WERI-Rb-1 (cell line): ENCODE data around the gene DCLK1.

Source experiments
- DNase-seq: peaks from one replicate; pipeline ENCODE4 v3.0.0-alpha.2; 2020
- H3K27ac ChIP-seq: fragments of 250-450 bp; sonication (Bioruptor Pico); 2 replicates; pipeline ENCODE4 v1.5.1; 2020; ENCODE audit warnings: mild to moderate bottlenecking, moderate library complexity
- H3K27me3 ChIP-seq: fragments of 250-450 bp; sonication (Bioruptor Pico); 2 replicates; pipeline ENCODE4 v1.5.1; 2021; ENCODE audit warnings: mild to moderate bottlenecking, low read depth, moderate library complexity; ENCODE audit not compliant: insufficient read depth, severe bottlenecking
- H3K36me3 ChIP-seq: fragments of 250-450 bp; sonication (Bioruptor Pico); 2 replicates; pipeline ENCODE4 v1.5.1; 2020; ENCODE audit warnings: mild to moderate bottlenecking, moderate library complexity
- H3K4me3 ChIP-seq: 2 replicates; pipeline ENCODE4 v1.5.1; 2011; ENCODE audit warnings: low read depth, mild to moderate bottlenecking, control low read depth, low read length
- H3K9me3 ChIP-seq: fragments of 250-450 bp; sonication (Bioruptor Pico); 2 replicates; pipeline ENCODE4 v1.5.1; 2021; ENCODE audit warnings: mild to moderate bottlenecking, moderate library complexity; ENCODE audit not compliant: severe bottlenecking
- TF ChIP-seq, protein P1 (sequence below): IDR thresholded peaks from 2 replicates; pipeline ENCODE4 v1.5.1; 2011; ENCODE audit warnings: low read depth, mild to moderate bottlenecking, control low read depth, inconsistent platforms, low read length

Gene DCLK1

DNA sequence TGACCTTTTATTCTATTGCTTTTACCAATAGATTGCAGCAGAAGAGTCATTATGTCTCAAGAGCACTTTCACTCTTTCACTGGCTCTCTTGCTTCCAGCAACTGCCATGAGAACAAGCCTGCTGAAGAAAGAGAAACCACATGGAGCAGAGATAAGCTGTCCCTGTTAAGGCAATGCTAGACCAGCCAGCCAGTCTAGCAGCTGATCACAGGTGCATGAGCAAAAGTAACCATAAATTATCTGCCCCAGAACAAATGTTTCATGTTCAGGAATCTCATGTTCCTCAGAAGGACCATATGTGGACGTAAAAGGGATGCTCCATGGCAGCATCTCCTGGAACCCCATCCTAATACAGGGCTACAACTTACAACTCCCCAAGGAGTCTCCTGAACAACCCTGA is 20.4 kb upstream of the DCLK1 start:
- DNase-seq: no peak
- TF ChIP-seq, protein P1, sequence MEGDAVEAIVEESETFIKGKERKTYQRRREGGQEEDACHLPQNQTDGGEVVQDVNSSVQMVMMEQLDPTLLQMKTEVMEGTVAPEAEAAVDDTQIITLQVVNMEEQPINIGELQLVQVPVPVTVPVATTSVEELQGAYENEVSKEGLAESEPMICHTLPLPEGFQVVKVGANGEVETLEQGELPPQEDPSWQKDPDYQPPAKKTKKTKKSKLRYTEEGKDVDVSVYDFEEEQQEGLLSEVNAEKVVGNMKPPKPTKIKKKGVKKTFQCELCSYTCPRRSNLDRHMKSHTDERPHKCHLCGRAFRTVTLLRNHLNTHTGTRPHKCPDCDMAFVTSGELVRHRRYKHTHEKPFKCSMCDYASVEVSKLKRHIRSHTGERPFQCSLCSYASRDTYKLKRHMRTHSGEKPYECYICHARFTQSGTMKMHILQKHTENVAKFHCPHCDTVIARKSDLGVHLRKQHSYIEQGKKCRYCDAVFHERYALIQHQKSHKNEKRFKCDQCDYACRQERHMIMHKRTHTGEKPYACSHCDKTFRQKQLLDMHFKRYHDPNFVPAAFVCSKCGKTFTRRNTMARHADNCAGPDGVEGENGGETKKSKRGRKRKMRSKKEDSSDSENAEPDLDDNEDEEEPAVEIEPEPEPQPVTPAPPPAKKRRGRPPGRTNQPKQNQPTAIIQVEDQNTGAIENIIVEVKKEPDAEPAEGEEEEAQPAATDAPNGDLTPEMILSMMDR: no peak
- no peak overlapping the region for H3K4me3 ChIP-seq
- no peaks in the 10 kb centered on the region for H3K27me3 ChIP-seq
- H3K9me3 ChIP-seq: no peaks in the 10 kb centered on the region
- no peak overlapping the region for H3K27ac ChIP-seq
- H3K36me3 ChIP-seq: no peaks in the 10 kb centered on the region

DNA sequence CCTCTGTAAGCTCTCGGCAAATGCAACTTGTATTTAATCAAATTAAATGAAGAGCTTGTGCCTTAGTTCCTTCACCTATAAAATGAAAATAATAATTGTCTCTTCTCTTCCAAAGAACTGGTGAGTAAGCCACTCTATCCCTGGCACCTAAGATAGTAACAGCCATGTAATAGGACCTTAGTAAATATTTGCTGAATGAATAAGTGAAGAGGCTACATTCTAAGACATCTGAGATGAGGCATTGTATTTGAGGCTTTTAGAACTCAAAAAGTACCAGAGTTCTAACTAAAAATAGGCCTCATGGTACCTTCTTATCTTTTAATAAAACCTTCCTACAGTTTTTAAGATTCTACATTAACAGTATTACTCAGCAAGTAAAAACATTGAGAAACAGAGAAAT is 17.3 kb upstream of the DCLK1 start:
- no peaks in the 10 kb centered on the region for H3K27me3 ChIP-seq
- no peak for DNase-seq
- no peak overlapping the region for H3K27ac ChIP-seq
- TF ChIP-seq, protein P1: no peak
- no peaks in the 10 kb centered on the region for H3K9me3 ChIP-seq
- H3K36me3 ChIP-seq: no peaks in the 10 kb centered on the region
- H3K4me3 ChIP-seq: no peak overlapping the region

DNA sequence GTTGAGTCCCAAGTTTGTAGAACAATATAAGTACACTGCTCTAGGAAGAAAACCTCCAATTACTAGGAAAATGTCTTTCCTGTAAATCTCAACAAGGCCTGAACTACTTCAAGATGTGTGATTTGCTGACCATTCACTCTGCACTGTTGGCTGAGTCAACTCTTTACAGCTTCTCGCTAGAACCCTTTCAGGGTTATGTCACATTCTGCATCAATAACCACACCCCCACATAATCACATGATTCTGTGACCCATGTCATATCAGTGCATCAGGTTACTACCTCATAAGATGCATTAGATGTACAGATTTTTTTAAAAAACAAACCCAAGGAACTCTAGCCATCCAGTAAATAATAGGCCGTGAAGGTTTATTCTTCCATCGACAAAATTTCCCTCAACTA is 16.1 kb upstream of the DCLK1 start:
- Histone ChIP-seq H3K36me3 (no peaks in the 10 kb centered on the region), H3K27me3 (no peaks in the 10 kb centered on the region), H3K9me3 (no peaks in the 10 kb centered on the region), H3K27ac (no peak overlapping the region), H3K4me3 (no peak overlapping the region)
- no peak for DNase-seq
- TF ChIP-seq, protein P1: no peak

DNA sequence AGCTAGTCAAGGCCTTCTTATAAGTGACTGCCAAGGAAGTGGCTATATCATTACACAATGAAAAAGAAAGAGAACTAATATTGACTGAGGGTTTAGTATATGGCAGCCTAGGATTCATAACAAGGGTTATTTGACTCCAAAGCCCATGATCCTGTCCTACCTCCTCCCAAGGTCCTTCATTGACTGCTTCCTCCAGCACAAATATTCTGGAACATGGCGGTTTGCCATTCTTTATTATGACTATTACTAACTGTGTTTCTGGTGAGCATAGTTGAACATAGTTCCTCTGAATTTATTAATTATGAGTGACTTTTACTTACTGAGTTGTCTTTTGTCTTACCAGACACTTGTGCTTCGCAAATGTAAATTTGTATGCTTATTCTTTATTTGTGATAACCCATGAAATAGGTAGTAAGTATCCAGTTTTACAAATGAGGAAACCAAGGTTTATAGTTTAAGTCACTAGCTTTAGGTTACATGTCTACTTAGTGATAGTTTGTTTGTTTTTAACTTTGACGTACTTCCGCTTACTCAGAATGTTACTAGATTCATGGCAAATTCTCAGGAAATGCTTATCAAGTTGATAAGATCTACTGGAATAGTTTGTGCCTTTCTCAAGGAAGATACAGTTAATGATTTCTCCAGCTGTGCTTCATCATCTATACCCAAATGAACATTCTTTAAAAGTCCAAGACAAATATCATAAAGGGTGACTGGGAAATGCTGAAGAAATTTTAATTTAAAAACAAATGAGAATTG is 15.5 kb upstream of the DCLK1 start:
- no peak for DNase-seq

DNA sequence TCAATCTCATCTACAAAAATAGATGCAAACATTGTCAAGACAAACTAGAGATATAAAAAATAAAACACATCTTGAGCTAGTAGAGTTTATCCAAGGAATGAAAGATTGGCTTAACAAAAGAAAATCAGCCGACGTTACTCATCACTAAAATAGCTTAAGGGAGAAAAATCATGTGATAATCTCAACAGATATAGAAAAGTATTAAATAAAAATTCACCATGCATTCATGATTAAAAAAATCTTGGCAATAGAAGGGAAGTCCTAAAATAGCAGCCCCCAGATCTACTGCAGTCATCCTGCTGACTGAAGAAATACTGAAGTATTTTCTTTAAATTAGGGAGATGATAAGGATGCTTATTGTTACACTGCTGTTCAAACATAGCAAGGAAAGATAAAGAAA is 12.6 kb upstream of the DCLK1 start:
- Histone ChIP-seq H3K4me3 (no peak overlapping the region), H3K36me3 (no peaks in the 10 kb centered on the region), H3K9me3 (no peaks in the 10 kb centered on the region), H3K27ac (no peak overlapping the region), H3K27me3 (no peaks in the 10 kb centered on the region)
- no peak for DNase-seq
- TF ChIP-seq, protein P1: no peak

More for the DNA sequence above, 15.5 kb upstream of the DCLK1 start:
- Histone ChIP-seq H3K27ac (no peak overlapping the region), H3K36me3 (no peaks in the 10 kb centered on the region), H3K4me3 (no peak overlapping the region), H3K27me3 (no peaks in the 10 kb centered on the region), H3K9me3 (no peaks in the 10 kb centered on the region)
- TF ChIP-seq, protein P1: no peak

DNA sequence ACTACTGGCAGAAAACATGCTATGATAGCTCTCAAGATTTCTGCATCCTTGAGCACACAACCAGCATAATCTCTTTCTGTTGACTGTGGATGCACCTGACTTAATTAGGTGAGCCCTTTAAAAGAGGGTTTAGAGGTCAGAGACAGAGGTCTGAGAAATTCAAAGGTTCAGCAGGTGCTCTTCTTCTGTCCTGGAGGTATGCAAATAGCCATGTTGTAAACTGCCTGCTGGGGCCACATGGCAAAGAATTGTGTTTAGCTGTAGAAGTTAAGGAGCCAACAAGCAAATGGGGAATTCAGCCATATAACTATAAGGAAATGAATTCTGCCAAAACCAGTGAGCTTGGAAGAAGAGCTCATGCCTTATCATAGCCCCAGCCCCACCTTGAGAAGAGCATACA is 11.6 kb upstream of the DCLK1 start:
- Histone ChIP-seq H3K27ac (no peak overlapping the region), H3K4me3 (no peak overlapping the region), H3K27me3 (no peaks in the 10 kb centered on the region), H3K36me3 (no peaks in the 10 kb centered on the region), H3K9me3 (no peaks in the 10 kb centered on the region)
- TF ChIP-seq, protein P1: no peak
- no peak for DNase-seq
